K562 (cell line): ENCODE results near the gene B4GALT1. TPM values are rescaled to one million over a fixed set of nuclear protein-coding genes. Genes with fewer than 3 reads are reported as not detected.

Source experiments
- ADNP ChIP-seq: fragments of 200-800 bp; sonication (Bioruptor generic); IDR thresholded peaks from 2 replicates; pipeline ENCODE4 v1.6.1; 2016; ENCODE audit warnings: missing genetic modification characterization, missing compliant biosample characterization
- BCOR ChIP-seq: fragments of 450-650 bp; IDR thresholded peaks from 2 replicates; pipeline ENCODE4 v1.6.1; 2016
- CHD4 ChIP-seq: fragments of 200-600 bp; sonication (generic); IDR thresholded peaks from 3 replicates; pipeline ENCODE4 v1.6.1; 2012; ENCODE audit warnings: low read depth, mild to moderate bottlenecking, mixed read lengths, low read length, inconsistent platforms; ENCODE audit not compliant: insufficient read depth, insufficient replicate concordance, poor library complexity, severe bottlenecking
- E2F5 ChIP-seq: sonication (generic); formaldehyde crosslinking; IDR thresholded peaks from 2 replicates; pipeline ENCODE4 v1.8.0; 2022; ENCODE audit warnings: mild to moderate bottlenecking, missing genetic modification reagents
- HMGXB4 ChIP-seq: sonication (generic); formaldehyde crosslinking; IDR thresholded peaks from 2 replicates; pipeline ENCODE4 v1.8.1; 2023; ENCODE audit warnings: mild to moderate bottlenecking, missing genetic modification reagents
- LEF1 ChIP-seq: fragments of 450-650 bp; IDR thresholded peaks from 2 replicates; pipeline ENCODE4 v1.6.1; 2016; ENCODE audit warnings: mild to moderate bottlenecking
- MAFF ChIP-seq: IDR thresholded peaks from 2 replicates; pipeline ENCODE4 v1.6.1; 2012; ENCODE audit warnings: low read length, improper control_type of control experiment
- MBD2 ChIP-seq: sonication (generic); IDR thresholded peaks from 2 replicates; pipeline ENCODE4 v1.6.1; 2016; ENCODE audit warnings: low read depth, borderline replicate concordance
- NFXL1 ChIP-seq: fragments of 450-650 bp; formaldehyde crosslinking; IDR thresholded peaks from 2 replicates; pipeline ENCODE4 v1.4.0; 2021; ENCODE audit warnings: mild to moderate bottlenecking
- POU5F1 ChIP-seq: fragments of 150-350 bp; IDR thresholded peaks from 2 replicates; pipeline ENCODE4 v1.6.1; 2014; ENCODE audit warnings: borderline replicate concordance, low read length, low read depth, mild to moderate bottlenecking; ENCODE audit not compliant: partially characterized antibody
- RFX5 ChIP-seq: IDR thresholded peaks from 2 replicates; pipeline ENCODE4 v1.6.1; 2011; ENCODE audit warnings: low read depth, mild to moderate bottlenecking, improper control_type of control experiment, low read length
- SNIP1 ChIP-seq: fragments of 450-650 bp; IDR thresholded peaks from 2 replicates; pipeline ENCODE4 v1.7.1; 2017; ENCODE audit warnings: low read depth, mild to moderate bottlenecking
- ZFPM2 ChIP-seq: fragments of 250-450 bp; sonication (Bioruptor Pico); IDR thresholded peaks from 2 replicates; pipeline ENCODE4 v1.5.1; 2022; ENCODE audit warnings: mild to moderate bottlenecking
- ZKSCAN8 ChIP-seq: fragments of 200-800 bp; sonication (Bioruptor generic); IDR thresholded peaks from 2 replicates; pipeline ENCODE4 v1.6.1; 2016; ENCODE audit warnings: missing genetic modification characterization, missing compliant biosample characterization
- ZNF239 ChIP-seq: fragments of 250-450 bp; sonication (Bioruptor Pico); IDR thresholded peaks from 2 replicates; pipeline ENCODE4 v1.4.0; 2020; ENCODE audit warnings: mild to moderate bottlenecking
- ZNF347 ChIP-seq: fragments of 450-650 bp; formaldehyde crosslinking; IDR thresholded peaks from 2 replicates; pipeline ENCODE4 v1.4.0; 2020; ENCODE audit warnings: low read depth, mild to moderate bottlenecking, moderate library complexity
- ZNF644 ChIP-seq: fragments of 200-800 bp; sonication (Bioruptor generic); IDR thresholded peaks from 2 replicates; pipeline ENCODE4 v1.6.1; 2016; ENCODE audit warnings: low read depth, missing genetic modification characterization, missing compliant biosample characterization
- polyA plus RNA-seq, 8 experiments: library from polyadenylated mRNA; depleted of rRNA in 4 of 8; stranded (reverse) in 5 of 8; unstranded in 3 of 8; fragments of >200 nt; fragmentation: Nextera tagmentation in 2 of 8; fragmentation: Illumina TruSeq in 1 of 8; extraction: Ambion mirVana in 2 of 8; extraction: Trizol in 1 of 8; gene quantifications; 2 replicates each; pipeline versions ENCODE4 v1.2.1 to v1.2.3, GENCODE V29; 2011 to 2014; ENCODE audit warnings: inconsistent platforms in 1 of 8, missing spikeins in 1 of 8
- total RNA-seq, 7 experiments: library from RNA; depleted of rRNA in 6 of 7; stranded (reverse); fragments of >200 nt in 6 of 7; fragmentation: Illumina TruSeq in 2 of 7; extraction: Trizol in 2 of 7; gene quantifications; 2 replicates each; pipeline versions ENCODE4 v1.2.1 to v1.2.3, GENCODE V29; 2011 to 2021; ENCODE audit warnings: low replicate concordance in 1 of 7
- TF ChIP-seq, protein P1 (sequence below), 2 experiments: fragments of 200-800 bp in 1 of 2; sonication (Bioruptor generic) in 1 of 2; sonication (generic) in 1 of 2; formaldehyde crosslinking in 1 of 2; IDR thresholded peaks in 1 of 2; conservative IDR thresholded peaks in 1 of 2; 2 replicates each; pipeline versions ENCODE4 v1.5.0 to v1.6.1; 2016 to 2020; ENCODE audit warnings: missing compliant biosample characterization in 1 of 2, missing genetic modification characterization in 1 of 2, missing genetic modification reagents in 1 of 2

Gene B4GALT1
- total and polyA plus RNA-seq, 9 of the 15 experiments (the other 6 are each of a cell fraction or from before 2014, with no cell fraction given) = 4.1 to 26.8 (median 7.1) TPM

DNA sequence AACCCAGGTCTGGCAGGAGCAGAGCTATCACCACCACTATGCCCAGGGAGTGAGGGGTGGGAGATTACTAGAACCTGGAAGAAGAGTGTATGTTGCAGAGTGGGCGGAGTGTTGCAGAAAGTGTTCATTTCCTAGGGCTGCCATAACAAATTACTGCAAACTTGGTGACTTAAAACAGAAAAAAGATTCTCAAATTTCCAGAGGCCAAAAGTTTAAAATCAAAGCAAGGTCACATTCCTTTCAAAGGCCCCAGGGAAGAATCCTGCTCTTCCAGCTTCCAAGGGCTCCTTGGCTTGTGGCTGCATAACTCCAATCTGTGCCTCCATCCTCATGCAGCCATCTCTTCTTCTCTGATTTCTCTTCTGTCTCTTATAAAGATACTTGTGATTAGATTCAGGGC is 42.3 kb upstream of the B4GALT1 start (continued):
- TF ChIP-seq ZKSCAN8 (CRISPR knock-in tag) = no peak
- TF ChIP-seq LEF1 = no peak
- no peak for TF ChIP-seq RFX5
- no peak for TF ChIP-seq MAFF
- no peak for TF ChIP-seq CHD4
- TF ChIP-seq POU5F1 = no peak
- TF ChIP-seq, protein P1, sequence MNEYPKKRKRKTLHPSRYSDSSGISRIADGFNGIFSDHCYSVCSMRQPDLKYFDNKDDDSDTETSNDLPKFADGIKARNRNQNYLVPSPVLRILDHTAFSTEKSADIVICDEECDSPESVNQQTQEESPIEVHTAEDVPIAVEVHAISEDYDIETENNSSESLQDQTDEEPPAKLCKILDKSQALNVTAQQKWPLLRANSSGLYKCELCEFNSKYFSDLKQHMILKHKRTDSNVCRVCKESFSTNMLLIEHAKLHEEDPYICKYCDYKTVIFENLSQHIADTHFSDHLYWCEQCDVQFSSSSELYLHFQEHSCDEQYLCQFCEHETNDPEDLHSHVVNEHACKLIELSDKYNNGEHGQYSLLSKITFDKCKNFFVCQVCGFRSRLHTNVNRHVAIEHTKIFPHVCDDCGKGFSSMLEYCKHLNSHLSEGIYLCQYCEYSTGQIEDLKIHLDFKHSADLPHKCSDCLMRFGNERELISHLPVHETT (CRISPR knock-in tag; conservative IDR thresholded peaks at IDR 0.05 in 1 of 2, IDR thresholded peaks at IDR 0.05 in 1 of 2) = no peak
- TF ChIP-seq HMGXB4 (CRISPR knock-in tag) = no peak
- no peak for TF ChIP-seq SNIP1
- no peak for TF ChIP-seq E2F5
- no peak for TF ChIP-seq ZFPM2 (CRISPR knock-in tag)
- TF ChIP-seq ZNF644 (tag) = no peak
- no peak for TF ChIP-seq ZNF239 (CRISPR knock-in tag)
- no peak for TF ChIP-seq BCOR
- no peak for TF ChIP-seq MBD2
- TF ChIP-seq NFXL1 (CRISPR knock-in tag) = no peak
- TF ChIP-seq ADNP = no peak
- no peak for TF ChIP-seq ZNF347 (CRISPR knock-in tag)
